GM18907 (cell line): ENCODE data around the gene EGLN2.
"Not testable (repeated sequence)": the region's sequence is repeated elsewhere in the genome, so short reads cannot be mapped to it uniquely, and the experiment has no call there.

Experiments used
- ATAC-seq: cut with Tn5 transposase; IDR thresholded peaks from one replicate; pipeline ENCODE4 v1.9.1; 2021; ENCODE audit warnings: mild to moderate bottlenecking, moderate library complexity; ENCODE audit not compliant: unreplicated experiment

Gene EGLN2

GRCh38 chr19:40776364-40776763 is 22.6 kb upstream of the EGLN2 start:
- ATAC-seq: no peak

GRCh38 chr19:40776932-40777644 is 21.9 kb upstream of the EGLN2 start:
- peak; percentile 63 for ATAC-seq

- no peak for ATAC-seq
Measured at GRCh38 chr19:40777645-40777936, 21.4 kb upstream of the EGLN2 start.

- peak; percentile 64 for ATAC-seq
Measured at GRCh38 chr19:40777937-40778705, 20.9 kb upstream of the EGLN2 start, which contains the start of gene RAB4B. Gene RAB4B, plus strand, starts transcription at chr19:40778247. Its CDS starts 129 bp downstream, at chr19:40778376.

GRCh38 chr19:40778706-40779284 is 20.2 kb upstream of the EGLN2 start:
- no peak for ATAC-seq

GRCh38 chr19:40780582-40780981 is 18.4 kb upstream of the EGLN2 start:
- ATAC-seq: no peak

- ATAC-seq: no peak
Measured at GRCh38 chr19:40781140-40781539, 17.9 kb upstream of the EGLN2 start.

GRCh38 chr19:40783711-40784110 is 15.3 kb upstream of the EGLN2 start:
- no peak for ATAC-seq

GRCh38 chr19:40784146-40784545 is 14.8 kb upstream of the EGLN2 start:
- ATAC-seq: not testable (repeated sequence)

GRCh38 chr19:40785526-40785925 is 13.5 kb upstream of the EGLN2 start:
- ATAC-seq: no peak

GRCh38 chr19:40786060-40787037 is 12.6 kb upstream of the EGLN2 start:
- ATAC-seq: no peak

GRCh38 chr19:40791349-40791748 is 7.6 kb upstream of the EGLN2 start:
- no peak for ATAC-seq

- ATAC-seq: no peak
Measured at GRCh38 chr19:40791996-40792395, 7.0 kb upstream of the EGLN2 start.

- no peak for ATAC-seq
Measured at GRCh38 chr19:40797166-40797962, 1.6 kb upstream of the EGLN2 start.

- peak; percentile 30 for ATAC-seq
Measured at GRCh38 chr19:40797963-40798682, 868 bp upstream of the EGLN2 start.

GRCh38 chr19:40799558-40800338 is 757 bp downstream of the EGLN2 start:
- ATAC-seq: no peak

- no peak for ATAC-seq
Measured at GRCh38 chr19:40800339-40800996, 1.5 kb downstream of the EGLN2 start.

GRCh38 chr19:40800997-40801377 is 2.0 kb downstream of the EGLN2 start:
- ATAC-seq: no peak
